ENCODE data around the gene FGFR2. TPM values are rescaled to one million over a fixed set of nuclear protein-coding genes. Genes with fewer than 3 reads are reported as not detected.

Gene FGFR2
- total RNA-seq, 2 experiments from 2014 or later = 0.09 TPM; not detected in 1

GRCh38 chr10:121601458-121601857 is 3.2 kb upstream of the FGFR2 start:
- Mint-ChIP-seq H3K9me3 (ENCODE audit: low read depth) (no peaks in the 10 kb centered on the region), H3K36me3 (peaks cover 3% of the 10 kb centered on the region), H3K4me3 (no peak overlapping the region), H3K4me1 (peaks cover 9% of the 10 kb centered on the region), H3K27ac (no peak overlapping the region), H3K27me3 (peaks cover 38% of the 10 kb centered on the region)
- CTCF ChIA-PET = no interaction called here
- no peak for ATAC-seq
- DNase-seq = no peak

- H3K4me1 Mint-ChIP-seq = peaks cover 5% of the 10 kb centered on the region
- ATAC-seq (no peak), DNase-seq (no peak)
- peaks cover 46% of the 10 kb centered on the region for H3K27me3 Mint-ChIP-seq
- H3K36me3 Mint-ChIP-seq = peaks cover 3% of the 10 kb centered on the region
- H3K9me3 Mint-ChIP-seq (ENCODE audit: low read depth) = no peaks in the 10 kb centered on the region
- no peak overlapping the region for H3K27ac Mint-ChIP-seq
- CTCF ChIA-PET = no interaction called here
- H3K4me3 Mint-ChIP-seq = no peak overlapping the region
These were observed 2.4 kb upstream of the FGFR2 start for GRCh38 chr10:121600611-121601010.

- H3K27me3 Mint-ChIP-seq = peaks cover 53% of the 10 kb centered on the region
- no peak for ATAC-seq
- H3K4me1 Mint-ChIP-seq = peaks cover 5% of the 10 kb centered on the region
- H3K9me3 Mint-ChIP-seq (ENCODE audit: low read depth) = no peaks in the 10 kb centered on the region
- H3K27ac Mint-ChIP-seq = no peak overlapping the region
- no peak for DNase-seq
- no peak overlapping the region for H3K4me3 Mint-ChIP-seq
- peaks cover 3% of the 10 kb centered on the region for H3K36me3 Mint-ChIP-seq
- CTCF ChIA-PET = interaction anchor here (2.2 kb wide), 1 partner anchor 9 kb away, joined by 8 read pairs; no protein-coding TSS in a partner anchor
These were observed 1.7 kb upstream of the FGFR2 start for GRCh38 chr10:121599947-121600346.

- CTCF ChIA-PET = no interaction called here
- H3K27ac Mint-ChIP-seq = no peak overlapping the region
- H3K36me3 Mint-ChIP-seq = peaks cover 3% of the 10 kb centered on the region
- peaks cover 5% of the 10 kb centered on the region for H3K4me1 Mint-ChIP-seq
- ATAC-seq = no peak
- DNase-seq = no peak
- no peak overlapping the region for H3K4me3 Mint-ChIP-seq
- peaks cover 54% of the 10 kb centered on the region for H3K27me3 Mint-ChIP-seq
- no peaks in the 10 kb centered on the region for H3K9me3 Mint-ChIP-seq (ENCODE audit: low read depth)
These were observed 561 bp downstream of the FGFR2 start for GRCh38 chr10:121597504-121598262.

GRCh38 chr10:121596689-121597503 is 1.3 kb downstream of the FGFR2 start:
- DNase-seq (no peak), ATAC-seq (no peak)
- Mint-ChIP-seq H3K27ac (no peak overlapping the region), H3K36me3 (peaks cover 3% of the 10 kb centered on the region), H3K4me3 (no peak overlapping the region), H3K27me3 (peaks cover 54% of the 10 kb centered on the region), H3K9me3 (ENCODE audit: low read depth) (no peaks in the 10 kb centered on the region), H3K4me1 (peaks cover 5% of the 10 kb centered on the region)
- CTCF ChIA-PET = no interaction called here

GRCh38 chr10:121595806-121596688 is 2.2 kb downstream of the FGFR2 start:
- CTCF ChIA-PET = no interaction called here
- Mint-ChIP-seq H3K4me1 (peaks cover 5% of the 10 kb centered on the region), H3K9me3 (ENCODE audit: low read depth) (no peaks in the 10 kb centered on the region), H3K27me3 (peaks cover 47% of the 10 kb centered on the region), H3K4me3 (no peak overlapping the region), H3K36me3 (peaks cover 3% of the 10 kb centered on the region), H3K27ac (no peak overlapping the region)
- DNase-seq = no peak
- ATAC-seq = no peak

GRCh38 chr10:121595351-121595805 is 2.9 kb downstream of the FGFR2 start:
- H3K27ac Mint-ChIP-seq = no peak overlapping the region
- peaks cover 41% of the 10 kb centered on the region for H3K27me3 Mint-ChIP-seq
- ATAC-seq (no peak), DNase-seq (no peak)
- CTCF ChIA-PET = no interaction called here
- no peaks in the 10 kb centered on the region for H3K9me3 Mint-ChIP-seq (ENCODE audit: low read depth)
- no peak overlapping the region for H3K4me3 Mint-ChIP-seq
- peaks cover 3% of the 10 kb centered on the region for H3K36me3 Mint-ChIP-seq
- peaks cover 5% of the 10 kb centered on the region for H3K4me1 Mint-ChIP-seq

- ATAC-seq (no peak), DNase-seq (no peak)
- Mint-ChIP-seq H3K4me1 (peaks cover 5% of the 10 kb centered on the region), H3K4me3 (no peak overlapping the region), H3K36me3 (peaks cover 3% of the 10 kb centered on the region), H3K9me3 (ENCODE audit: low read depth) (no peaks in the 10 kb centered on the region), H3K27me3 (peaks cover 35% of the 10 kb centered on the region), H3K27ac (no peak overlapping the region)
- CTCF ChIA-PET = no interaction called here
These were observed 3.5 kb downstream of the FGFR2 start for GRCh38 chr10:121594623-121595350.

GRCh38 chr10:121594076-121594475 is 4.2 kb downstream of the FGFR2 start:
- CTCF ChIA-PET = no interaction called here
- H3K27me3 Mint-ChIP-seq = peaks cover 28% of the 10 kb centered on the region
- no peaks in the 10 kb centered on the region for H3K9me3 Mint-ChIP-seq (ENCODE audit: low read depth)
- no peak overlapping the region for H3K4me3 Mint-ChIP-seq
- peaks cover 3% of the 10 kb centered on the region for H3K36me3 Mint-ChIP-seq
- H3K4me1 Mint-ChIP-seq = peaks cover 5% of the 10 kb centered on the region
- ATAC-seq (no peak), DNase-seq (no peak)
- H3K27ac Mint-ChIP-seq = no peak overlapping the region

- Mint-ChIP-seq H3K4me3 (no peak overlapping the region), H3K36me3 (peaks cover 3% of the 10 kb centered on the region), H3K4me1 (peaks cover 2% of the 10 kb centered on the region), H3K27ac (no peak overlapping the region), H3K9me3 (ENCODE audit: low read depth) (no peaks in the 10 kb centered on the region), H3K27me3 (peaks cover 23% of the 10 kb centered on the region)
- no peak for DNase-seq
- ATAC-seq = no peak
- CTCF ChIA-PET = no interaction called here
These were observed 4.8 kb downstream of the FGFR2 start for GRCh38 chr10:121593281-121594075.

- ATAC-seq (no peak), DNase-seq (no peak)
- peaks cover 3% of the 10 kb centered on the region for H3K36me3 Mint-ChIP-seq
- no peaks in the 10 kb centered on the region for H3K9me3 Mint-ChIP-seq (ENCODE audit: low read depth)
- CTCF ChIA-PET = no interaction called here
- peaks cover 2% of the 10 kb centered on the region for H3K4me1 Mint-ChIP-seq
- H3K4me3 Mint-ChIP-seq = no peak overlapping the region
- peaks cover 23% of the 10 kb centered on the region for H3K27me3 Mint-ChIP-seq
- no peak overlapping the region for H3K27ac Mint-ChIP-seq
These were observed 5.9 kb downstream of the FGFR2 start for GRCh38 chr10:121592155-121592890.

GRCh38 chr10:121591186-121591585 is 7.1 kb downstream of the FGFR2 start:
- CTCF ChIA-PET = no interaction called here
- ATAC-seq = no peak
- no peaks in the 10 kb centered on the region for H3K4me1 Mint-ChIP-seq
- H3K27me3 Mint-ChIP-seq = peaks cover 15% of the 10 kb centered on the region
- no peak overlapping the region for H3K4me3 Mint-ChIP-seq
- no peaks in the 10 kb centered on the region for H3K36me3 Mint-ChIP-seq
- DNase-seq = no peak
- no peaks in the 10 kb centered on the region for H3K9me3 Mint-ChIP-seq (ENCODE audit: low read depth)
- H3K27ac Mint-ChIP-seq = no peak overlapping the region

Measured in activated CD8-positive, alpha-beta memory T cell treated with anti-CD3 and anti-CD28 coated beads, Interleukin-2, amount 10 ng/mL, durations not matched to agents 7 days and 5 days (primary cell).